ENCODE measurements around the gene SAP30L.
A peak's percentile ranks its signal among the peaks of the same experiment; 100 is the strongest.

SAP30L gene, protein sequence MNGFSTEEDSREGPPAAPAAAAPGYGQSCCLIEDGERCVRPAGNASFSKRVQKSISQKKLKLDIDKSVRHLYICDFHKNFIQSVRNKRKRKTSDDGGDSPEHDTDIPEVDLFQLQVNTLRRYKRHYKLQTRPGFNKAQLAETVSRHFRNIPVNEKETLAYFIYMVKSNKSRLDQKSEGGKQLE

DNA sequence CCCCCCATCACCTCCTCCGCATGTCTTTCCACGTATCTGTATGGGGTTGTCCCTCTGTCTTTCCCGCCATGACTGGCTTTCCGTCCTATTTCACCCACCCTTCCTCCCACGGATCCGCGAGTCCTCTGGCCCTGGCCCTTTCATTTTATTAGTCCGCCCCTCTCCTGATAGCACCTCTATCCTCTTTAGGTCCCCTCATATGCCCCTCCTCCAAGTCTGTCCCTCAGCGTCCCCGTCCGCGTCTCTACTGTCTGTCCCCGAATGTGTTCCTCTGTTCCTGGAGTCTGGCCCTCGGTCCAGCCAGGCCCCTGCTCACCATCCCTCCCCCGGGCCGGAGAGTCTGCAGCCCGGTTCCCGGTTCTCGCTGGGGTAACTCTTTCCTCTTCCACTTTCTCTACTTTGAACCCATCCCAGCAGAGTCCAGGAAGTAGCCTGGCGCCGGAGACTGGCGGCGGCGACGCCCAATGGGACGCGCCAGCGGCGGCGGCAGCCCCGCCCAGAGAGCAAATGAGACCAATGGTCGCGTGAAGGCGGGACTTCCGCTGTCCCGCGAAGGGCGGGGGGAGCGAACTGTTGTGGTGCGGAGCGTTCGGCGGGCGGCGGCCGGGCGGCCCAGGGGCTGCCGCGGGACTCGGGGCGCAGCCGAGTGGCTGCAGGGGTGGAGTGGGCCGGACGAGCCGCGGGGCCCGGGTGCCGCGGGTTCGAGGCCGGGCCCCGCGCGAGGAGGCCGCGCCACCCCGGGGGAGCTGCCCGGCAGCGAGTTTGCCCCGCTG, at the start of gene SAP30L:
Gene SAP30L, plus strand, starts transcription at position 576 of the 773 bp plus-strand sequence. CDS start 608 bp downstream, outside the sequence.
- DNase-seq (ENCODE audit: low read depth, low spot score): peak; percentile 92

GRCh38 chr5:154396128-154396527, 49.7 kb upstream of the SAP30L start:
- DNase-seq (ENCODE audit: low read depth, low spot score): no peak

GRCh38 chr5:154397652-154398406, 48.0 kb upstream of the SAP30L start:
- DNase-seq (ENCODE audit: low read depth, low spot score): no peak

DNA sequence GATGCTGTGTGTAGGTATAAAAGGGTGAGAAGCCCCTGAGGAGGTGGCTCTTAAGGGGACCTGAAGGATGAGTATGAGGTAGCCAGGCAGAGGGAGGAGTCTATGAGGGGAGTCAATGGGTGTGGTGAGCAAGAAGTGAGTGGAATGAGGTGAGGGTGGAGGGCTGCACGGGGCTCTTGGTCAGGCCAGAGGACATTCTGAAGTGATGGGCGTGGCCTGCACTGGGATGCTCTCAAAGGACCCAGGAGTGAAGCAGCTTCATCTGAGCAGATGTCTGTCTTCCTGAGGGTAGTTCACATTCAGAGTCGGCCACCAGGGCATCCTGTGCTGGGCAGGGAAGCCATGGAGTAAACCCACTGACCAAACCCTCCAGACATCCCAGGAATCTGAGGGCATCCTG, 45.1 kb upstream of the SAP30L start:
- DNase-seq (ENCODE audit: low read depth, low spot score): no peak

DNA sequence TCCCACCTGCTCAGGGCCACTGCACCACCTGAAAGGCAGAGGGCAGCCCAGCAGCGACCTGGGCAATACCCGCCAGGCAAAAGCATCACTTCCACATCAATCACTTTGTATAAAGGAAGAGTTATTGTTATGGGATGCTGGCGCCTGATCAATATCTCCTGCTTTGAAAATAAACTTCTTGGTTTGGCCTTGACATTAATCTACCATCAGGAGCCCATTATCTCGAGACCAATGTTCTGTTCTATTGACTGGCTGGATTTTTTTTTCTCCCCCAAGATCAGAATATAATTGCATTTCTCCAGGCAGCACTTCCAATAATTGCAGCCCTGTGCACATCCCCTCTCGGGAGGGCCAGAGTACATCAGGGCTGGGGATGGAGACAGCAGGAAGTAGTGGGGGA, 44.4 kb upstream of the SAP30L start:
- no peak for DNase-seq (ENCODE audit: low read depth, low spot score)

GRCh38 chr5:154401931-154402330, 43.9 kb upstream of the SAP30L start:
- no peak for DNase-seq (ENCODE audit: low read depth, low spot score)

- DNase-seq (ENCODE audit: low read depth, low spot score): no peak
Measured at GRCh38 chr5:154402611-154403010, 43.2 kb upstream of the SAP30L start.

DNA sequence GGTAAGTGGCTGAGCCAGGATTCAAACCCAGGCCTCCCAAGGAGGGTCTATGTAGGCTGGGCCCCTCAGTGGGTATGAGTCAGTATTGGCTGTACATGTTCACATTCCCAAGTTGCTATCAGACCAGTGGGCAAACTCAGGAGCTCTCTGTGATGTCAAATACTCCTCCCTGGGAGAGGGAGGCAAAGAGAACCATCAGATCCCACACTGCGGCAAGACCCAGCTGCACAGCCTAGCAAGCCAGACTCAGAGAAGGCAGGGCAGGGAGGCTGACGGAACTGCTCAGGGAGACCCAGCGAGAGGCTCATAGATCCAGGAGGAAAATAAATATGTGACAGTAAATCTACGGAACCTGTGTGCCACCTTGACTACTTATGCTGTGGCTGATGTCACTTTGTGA, 42.6 kb upstream of the SAP30L start:
- no peak for DNase-seq (ENCODE audit: low read depth, low spot score)

DNA sequence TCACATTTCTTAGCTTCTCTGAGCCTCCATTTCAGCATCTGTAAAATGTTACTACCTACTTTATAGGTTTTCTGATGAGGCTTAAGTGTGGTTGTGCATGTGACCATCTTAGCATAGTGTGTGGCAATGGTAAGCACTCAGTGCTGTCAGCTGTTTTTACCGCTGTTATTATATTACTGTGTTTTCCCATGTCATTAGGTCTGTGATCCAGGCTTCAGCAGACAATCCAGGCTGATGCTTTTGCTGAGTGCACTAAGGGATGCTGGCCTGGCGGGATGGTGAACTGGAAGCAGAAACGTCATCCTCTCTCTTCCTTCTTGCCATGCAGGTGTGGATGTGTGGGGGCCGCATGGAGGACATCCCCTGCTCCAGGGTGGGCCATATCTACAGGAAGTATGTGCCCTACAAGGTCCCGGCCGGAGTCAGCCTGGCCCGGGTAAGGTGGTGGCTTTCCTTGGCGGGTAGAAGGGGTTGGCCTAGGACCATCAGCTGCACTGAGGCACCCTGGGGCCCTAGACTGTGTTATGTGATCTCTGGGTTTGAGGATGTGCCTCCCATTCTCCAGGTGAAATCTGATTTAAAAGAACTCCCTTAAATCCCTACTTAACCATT, 41.9 kb upstream of the SAP30L start:
- no peak for DNase-seq (ENCODE audit: low read depth, low spot score)

DNA sequence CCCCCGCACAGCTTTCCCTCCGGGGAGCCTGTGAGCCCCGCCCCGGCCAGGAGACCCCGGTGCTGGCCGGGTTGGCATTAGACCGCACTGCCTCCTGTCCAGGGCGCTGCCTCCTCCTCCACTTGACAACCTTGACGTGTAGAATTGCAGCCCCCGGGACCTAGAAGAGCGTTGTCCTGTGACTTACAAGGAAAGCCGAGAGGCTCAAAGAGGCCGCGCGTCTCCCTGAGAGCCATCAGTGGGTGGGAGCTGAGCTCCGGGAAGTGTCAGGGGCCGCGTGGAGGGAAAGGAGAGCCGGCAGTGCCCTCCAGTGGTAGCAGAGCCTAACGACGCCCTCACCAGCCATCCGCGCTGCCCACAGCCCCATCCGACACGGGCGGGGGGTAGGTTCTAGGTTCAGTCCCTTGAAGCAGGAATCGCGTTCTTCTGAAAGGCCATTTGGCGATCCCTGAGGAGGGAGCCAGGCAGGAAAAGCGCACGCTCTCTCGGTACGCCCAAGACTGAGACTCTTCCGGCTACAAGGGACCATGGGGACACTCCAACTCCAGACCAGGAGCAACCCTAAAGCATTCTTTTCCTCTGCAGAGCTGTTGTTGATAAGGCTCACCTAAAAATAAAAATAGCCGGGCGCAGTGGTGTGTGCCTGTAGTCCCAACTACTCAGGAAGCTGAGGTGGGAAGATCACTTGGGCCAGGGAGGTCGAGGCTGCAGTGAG, 40.6 kb upstream of the SAP30L start:
- peak; percentile 39 for DNase-seq (ENCODE audit: low read depth, low spot score)

DNA sequence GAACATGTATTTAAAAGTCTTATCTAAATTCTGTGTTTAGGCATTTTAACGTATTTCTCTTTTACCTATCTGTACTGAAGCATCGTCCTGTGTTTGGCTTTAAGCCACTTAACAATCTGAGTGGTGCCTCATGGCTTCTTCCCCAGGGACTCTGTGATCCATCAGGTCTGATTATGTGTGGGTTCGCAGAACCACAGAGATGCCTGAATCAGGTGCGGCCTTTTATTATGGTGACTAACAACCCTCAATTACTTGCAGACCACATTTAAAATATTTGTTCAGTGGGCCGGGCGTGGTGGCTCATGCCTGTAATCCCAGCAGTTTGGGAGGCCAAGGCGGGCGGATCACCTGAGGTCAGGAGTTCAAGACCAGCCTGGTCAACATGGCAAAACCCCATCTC, 39.6 kb upstream of the SAP30L start:
- DNase-seq (ENCODE audit: low read depth, low spot score): no peak

GRCh38 chr5:154406826-154407225, 39.0 kb upstream of the SAP30L start:
- DNase-seq (ENCODE audit: low read depth, low spot score): no peak

DNA sequence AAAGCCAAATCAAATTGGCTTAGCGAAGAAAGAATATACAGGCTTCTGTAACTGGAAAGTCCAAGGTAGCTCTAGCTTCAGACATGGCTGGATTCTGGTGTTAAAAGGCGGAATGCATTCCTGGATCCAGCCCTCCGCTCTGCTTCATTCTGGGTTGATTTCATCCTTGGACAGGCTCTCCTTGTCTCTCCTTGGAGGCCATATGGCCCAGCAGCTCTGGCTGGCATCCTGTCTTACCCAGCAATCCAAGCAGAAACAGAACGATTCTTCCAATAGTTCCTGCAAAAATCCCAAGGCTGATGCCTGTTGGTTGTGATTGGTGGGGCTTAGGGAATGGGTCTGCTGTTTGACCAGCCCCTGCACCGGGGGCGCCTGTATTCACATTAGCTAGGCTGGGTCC, 37.0 kb upstream of the SAP30L start:
- no peak for DNase-seq (ENCODE audit: low read depth, low spot score)

DNA sequence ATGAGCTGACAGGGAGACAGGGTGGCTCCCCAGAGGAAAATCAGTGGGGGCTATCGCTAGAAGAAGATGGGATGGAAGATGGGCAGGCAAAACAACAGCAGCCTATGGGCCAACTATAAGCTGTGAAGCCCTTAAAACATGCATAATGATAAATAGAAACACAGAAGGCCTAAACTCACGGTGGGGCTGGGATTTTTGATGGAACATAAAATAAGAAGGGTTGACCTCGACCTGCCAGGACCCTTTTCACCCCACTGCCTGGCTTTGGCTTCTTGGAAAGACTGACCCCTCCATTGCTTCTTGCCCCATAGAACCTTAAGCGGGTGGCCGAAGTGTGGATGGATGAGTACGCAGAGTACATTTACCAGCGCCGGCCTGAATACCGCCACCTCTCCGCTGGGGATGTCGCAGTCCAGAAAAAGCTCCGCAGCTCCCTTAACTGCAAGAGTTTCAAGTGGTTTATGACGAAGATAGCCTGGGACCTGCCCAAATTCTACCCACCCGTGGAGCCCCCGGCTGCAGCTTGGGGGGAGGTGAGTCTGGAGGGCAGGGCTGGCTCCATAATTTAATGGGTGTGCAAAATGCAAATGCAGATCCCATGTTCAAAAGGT, 36.5 kb upstream of the SAP30L start:
- no peak for DNase-seq (ENCODE audit: low read depth, low spot score)

DNA sequence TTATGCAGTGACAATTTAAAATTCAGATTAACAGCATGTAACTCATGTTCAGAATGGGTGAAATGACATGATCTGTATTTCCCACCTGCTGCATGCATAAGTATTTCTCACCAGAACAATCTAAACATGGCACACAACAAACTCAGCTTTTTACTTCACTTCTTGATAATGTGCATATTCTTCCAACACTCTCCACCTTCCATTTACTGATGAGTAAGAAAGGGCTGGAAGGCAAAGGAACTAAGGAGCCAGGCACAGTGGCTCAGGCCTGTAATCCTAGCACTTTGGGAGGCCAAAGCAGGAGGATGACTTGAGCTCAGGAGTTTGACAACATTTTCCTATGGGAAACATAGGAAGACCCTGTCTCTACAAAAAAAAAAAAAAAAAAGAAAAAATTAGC, 35.8 kb upstream of the SAP30L start:
- no peak for DNase-seq (ENCODE audit: low read depth, low spot score)

GRCh38 chr5:154410786-154411185, 35.0 kb upstream of the SAP30L start:
- no peak for DNase-seq (ENCODE audit: low read depth, low spot score)

- no peak for DNase-seq (ENCODE audit: low read depth, low spot score)
Measured at GRCh38 chr5:154411338-154411737, 34.5 kb upstream of the SAP30L start.

DNA sequence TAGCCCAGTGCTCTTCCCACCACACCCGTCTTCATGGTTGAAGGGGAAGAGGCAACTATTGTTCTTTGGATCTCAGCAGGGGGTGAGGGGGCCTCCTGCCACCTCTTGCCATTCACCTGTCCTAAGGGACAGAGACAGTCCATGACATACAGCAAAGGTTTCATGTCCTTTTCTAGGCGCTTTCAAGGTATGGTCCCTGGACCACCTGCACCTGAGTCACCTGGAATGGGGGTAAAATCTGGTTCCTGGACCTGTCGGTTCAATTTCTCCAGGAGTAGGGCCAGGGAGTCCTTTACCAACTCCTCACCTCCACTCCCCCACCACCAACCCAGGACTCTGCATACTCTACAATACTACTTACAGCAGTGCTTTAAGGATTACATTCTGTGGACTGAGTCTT, 33.5 kb upstream of the SAP30L start:
- DNase-seq (ENCODE audit: low read depth, low spot score): no peak

GRCh38 chr5:154412925-154413324, 32.9 kb upstream of the SAP30L start:
- DNase-seq (ENCODE audit: low read depth, low spot score): no peak

DNA sequence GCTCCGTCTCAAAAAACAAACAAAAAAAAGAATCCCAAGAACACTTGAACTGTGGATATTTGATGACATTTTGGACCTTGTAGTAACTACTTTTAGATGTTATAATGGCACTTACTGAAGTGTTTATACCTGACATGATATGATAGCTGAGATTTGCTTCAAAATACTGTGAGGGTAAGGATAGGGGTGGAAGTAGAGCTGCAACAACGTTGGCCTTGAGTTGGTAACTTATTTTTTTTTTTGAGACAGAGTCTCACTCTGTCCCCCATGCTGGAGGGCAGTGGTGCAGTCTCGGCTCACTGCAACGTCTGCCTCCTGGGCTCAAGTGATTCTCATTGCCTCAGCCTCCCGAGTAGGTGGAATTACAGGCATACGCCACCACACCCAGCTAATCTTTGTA, 30.7 kb upstream of the SAP30L start:
- no peak for DNase-seq (ENCODE audit: low read depth, low spot score)

DNA sequence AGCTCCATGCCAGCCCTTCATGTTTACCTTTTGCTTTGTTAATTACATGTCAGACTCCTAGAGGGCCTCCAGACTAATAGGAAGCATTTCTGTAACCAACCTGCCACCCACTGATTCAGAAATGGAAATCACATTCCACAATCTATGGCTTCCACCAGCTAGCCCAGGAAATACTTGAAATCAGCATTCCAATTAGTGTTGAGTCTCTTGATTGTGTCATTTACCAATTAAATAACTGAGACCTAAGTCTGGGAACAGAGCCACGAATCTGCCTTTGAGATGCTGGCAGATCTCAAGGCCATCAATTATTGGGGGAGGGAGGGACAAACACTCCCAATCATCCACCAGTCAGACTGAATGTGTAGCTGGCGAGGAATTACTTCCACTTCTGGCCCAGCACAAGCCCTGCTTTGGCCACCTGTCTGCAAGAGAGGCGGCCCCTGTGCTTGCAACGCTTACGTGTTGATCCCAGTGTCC, 27.4 kb upstream of the SAP30L start:
- DNase-seq (ENCODE audit: low read depth, low spot score): no peak

All from activated CD4-positive, CD25-positive, alpha-beta regulatory T cell treated with anti-CD3 and anti-CD28 coated beads, Interleukin-2, amount 50 U/mL, for 16 hours (primary cell).